ENCODE data around the gene TMEM131L.

The TMEM131L gene

GRCh38 chr4:153589703-153590595, 123.8 kb downstream of the TMEM131L start:
- H3K23ac ChIP-seq (ENCODE audit: low read length), result no peak overlapping the region
- H3K27ac ChIP-seq (ENCODE audit: low read depth, low read length), result no peak overlapping the region
- no peak overlapping the region for H3K4ac ChIP-seq (ENCODE audit: low read depth, low read length)
- H3K56ac ChIP-seq (ENCODE audit: low read length), result no peak overlapping the region
- no CpG with 5 or more reads among the region's 7 CpGs for WGBS (ENCODE audit: extremely low coverage, insufficient coverage, low lambda C conversion rate)
- no peak overlapping the region for H2BK5ac ChIP-seq (ENCODE audit: low read length)
- no peak overlapping the region for H2AK5ac ChIP-seq (ENCODE audit: low read length)
- no peak overlapping the region for H4K5ac ChIP-seq (ENCODE audit: low read length)
- no peaks in the 10 kb centered on the region for H3K79me2 ChIP-seq (ENCODE audit: control insufficient read depth, insufficient read depth, low read length)
- no peak overlapping the region for H4K8ac ChIP-seq (ENCODE audit: low read depth, low read length)
- no peak overlapping the region for H3K4me2 ChIP-seq (ENCODE audit: low read length)
- DNase-seq, result no peak
- H3K9ac ChIP-seq (ENCODE audit: low read length), result no peak overlapping the region
- no peaks in the 10 kb centered on the region for H3K27me3 ChIP-seq (ENCODE audit: insufficient read depth, low read length, poor library complexity)
- H3K79me1 ChIP-seq (ENCODE audit: low read length), result no peaks in the 10 kb centered on the region
- H2BK120ac ChIP-seq (ENCODE audit: low read depth, low read length), result no peak overlapping the region
- H3K36me3 ChIP-seq (ENCODE audit: control insufficient read depth, insufficient read depth, low read length), result no peaks in the 10 kb centered on the region
- no peak overlapping the region for H2BK15ac ChIP-seq (replicated peaks; ENCODE audit: low read depth)
- no peaks in the 10 kb centered on the region for H3K4me1 ChIP-seq (ENCODE audit: control insufficient read depth, low read depth, low read length)
- no peak overlapping the region for H3K18ac ChIP-seq (ENCODE audit: low read length)
- H3K4me3 ChIP-seq (ENCODE audit: low read length), result no peak overlapping the region

- no peaks in the 10 kb centered on the region for H3K36me3 ChIP-seq (ENCODE audit: control insufficient read depth, insufficient read depth, low read length)
- H3K4me1 ChIP-seq (ENCODE audit: control insufficient read depth, low read depth, low read length), result no peaks in the 10 kb centered on the region
- H4K5ac ChIP-seq (ENCODE audit: low read length), result no peak overlapping the region
- no peak for DNase-seq
- H2BK120ac ChIP-seq (ENCODE audit: low read depth, low read length), result no peak overlapping the region
- H3K27ac ChIP-seq (ENCODE audit: low read depth, low read length), result no peak overlapping the region
- no peak overlapping the region for H3K56ac ChIP-seq (ENCODE audit: low read length)
- H3K79me2 ChIP-seq (ENCODE audit: control insufficient read depth, insufficient read depth, low read length), result no peaks in the 10 kb centered on the region
- no peak overlapping the region for H3K4me2 ChIP-seq (ENCODE audit: low read length)
- no peak overlapping the region for H3K4me3 ChIP-seq (ENCODE audit: low read length)
- H2AK5ac ChIP-seq (ENCODE audit: low read length), result no peak overlapping the region
- no peak overlapping the region for H3K23ac ChIP-seq (ENCODE audit: low read length)
- no peaks in the 10 kb centered on the region for H3K79me1 ChIP-seq (ENCODE audit: low read length)
- no peak overlapping the region for H3K4ac ChIP-seq (ENCODE audit: low read depth, low read length)
- no peak overlapping the region for H3K18ac ChIP-seq (ENCODE audit: low read length)
- no CpG with 5 or more reads among the region's 8 CpGs for WGBS (ENCODE audit: extremely low coverage, insufficient coverage, low lambda C conversion rate)
- H4K8ac ChIP-seq (ENCODE audit: low read depth, low read length), result no peak overlapping the region
- no peak overlapping the region for H3K9ac ChIP-seq (ENCODE audit: low read length)
- H2BK15ac ChIP-seq (replicated peaks; ENCODE audit: low read depth), result no peak overlapping the region
- H3K27me3 ChIP-seq (ENCODE audit: insufficient read depth, low read length, poor library complexity), result no peaks in the 10 kb centered on the region
- H2BK5ac ChIP-seq (ENCODE audit: low read length), result no peak overlapping the region
Measured at GRCh38 chr4:153591441-153591840, 125.3 kb downstream of the TMEM131L start.

- no peak overlapping the region for H4K5ac ChIP-seq (ENCODE audit: low read length)
- WGBS (ENCODE audit: extremely low coverage, insufficient coverage, low lambda C conversion rate), result no CpG with 5 or more reads among the region's 2 CpGs
- H3K36me3 ChIP-seq (ENCODE audit: control insufficient read depth, insufficient read depth, low read length), result no peaks in the 10 kb centered on the region
- H2BK120ac ChIP-seq (ENCODE audit: low read depth, low read length), result no peak overlapping the region
- H3K27ac ChIP-seq (ENCODE audit: low read depth, low read length), result no peak overlapping the region
- no peak overlapping the region for H3K4ac ChIP-seq (ENCODE audit: low read depth, low read length)
- no peak overlapping the region for H3K4me3 ChIP-seq (ENCODE audit: low read length)
- no peak overlapping the region for H2BK15ac ChIP-seq (replicated peaks; ENCODE audit: low read depth)
- H2BK5ac ChIP-seq (ENCODE audit: low read length), result no peak overlapping the region
- H3K23ac ChIP-seq (ENCODE audit: low read length), result no peak overlapping the region
- H3K79me2 ChIP-seq (ENCODE audit: control insufficient read depth, insufficient read depth, low read length), result no peaks in the 10 kb centered on the region
- H3K79me1 ChIP-seq (ENCODE audit: low read length), result no peaks in the 10 kb centered on the region
- no peak overlapping the region for H4K8ac ChIP-seq (ENCODE audit: low read depth, low read length)
- DNase-seq, result no peak
- H3K56ac ChIP-seq (ENCODE audit: low read length), result no peak overlapping the region
- no peak overlapping the region for H3K9ac ChIP-seq (ENCODE audit: low read length)
- no peaks in the 10 kb centered on the region for H3K27me3 ChIP-seq (ENCODE audit: insufficient read depth, low read length, poor library complexity)
- no peak overlapping the region for H3K4me2 ChIP-seq (ENCODE audit: low read length)
- no peaks in the 10 kb centered on the region for H3K4me1 ChIP-seq (ENCODE audit: control insufficient read depth, low read depth, low read length)
- H3K18ac ChIP-seq (ENCODE audit: low read length), result no peak overlapping the region
- H2AK5ac ChIP-seq (ENCODE audit: low read length), result no peak overlapping the region
Measured at GRCh38 chr4:153592064-153592463, 125.9 kb downstream of the TMEM131L start.

- peak; percentile 48 for DNase-seq
- no peaks in the 10 kb centered on the region for H3K36me3 ChIP-seq (ENCODE audit: control insufficient read depth, insufficient read depth, low read length)
Measured at GRCh38 chr4:153593161-153593560, 127.0 kb downstream of the TMEM131L start.

GRCh38 chr4:153594210-153594609, 128.1 kb downstream of the TMEM131L start:
- no peak overlapping the region for H3K27ac ChIP-seq (ENCODE audit: low read depth, low read length)

More at GRCh38 chr4:153593161-153593560, 127.0 kb downstream of the TMEM131L start:
- H3K56ac ChIP-seq (ENCODE audit: low read length), result no peak overlapping the region
- H2BK5ac ChIP-seq (ENCODE audit: low read length), result no peak overlapping the region
- no peak overlapping the region for H3K4ac ChIP-seq (ENCODE audit: low read depth, low read length)
- H3K4me3 ChIP-seq (ENCODE audit: low read length), result no peak overlapping the region
- H4K8ac ChIP-seq (ENCODE audit: low read depth, low read length), result no peak overlapping the region
- no CpG with 5 or more reads among the region's 5 CpGs for WGBS (ENCODE audit: extremely low coverage, insufficient coverage, low lambda C conversion rate)
- no peak overlapping the region for H3K18ac ChIP-seq (ENCODE audit: low read length)
- no peaks in the 10 kb centered on the region for H3K27me3 ChIP-seq (ENCODE audit: insufficient read depth, low read length, poor library complexity)
- no peaks in the 10 kb centered on the region for H3K79me1 ChIP-seq (ENCODE audit: low read length)
- no peak overlapping the region for H4K5ac ChIP-seq (ENCODE audit: low read length)
- H3K4me1 ChIP-seq (ENCODE audit: control insufficient read depth, low read depth, low read length), result no peaks in the 10 kb centered on the region
- H2BK15ac ChIP-seq (replicated peaks; ENCODE audit: low read depth), result no peak overlapping the region
- H3K79me2 ChIP-seq (ENCODE audit: control insufficient read depth, insufficient read depth, low read length), result no peaks in the 10 kb centered on the region
- no peak overlapping the region for H3K23ac ChIP-seq (ENCODE audit: low read length)
- H3K9ac ChIP-seq (ENCODE audit: low read length), result no peak overlapping the region
- H3K4me2 ChIP-seq (ENCODE audit: low read length), result no peak overlapping the region
- no peak overlapping the region for H2AK5ac ChIP-seq (ENCODE audit: low read length)
- no peak overlapping the region for H2BK120ac ChIP-seq (ENCODE audit: low read depth, low read length)
- no peak overlapping the region for H3K27ac ChIP-seq (ENCODE audit: low read depth, low read length)

More at GRCh38 chr4:153594210-153594609, 128.1 kb downstream of the TMEM131L start:
- Histone ChIP-seq H3K36me3 (ENCODE audit: control insufficient read depth, insufficient read depth, low read length) (no peaks in the 10 kb centered on the region), H3K79me1 (ENCODE audit: low read length) (no peaks in the 10 kb centered on the region), H3K4me2 (ENCODE audit: low read length) (no peak overlapping the region), H3K4ac (ENCODE audit: low read depth, low read length) (no peak overlapping the region), H3K9ac (ENCODE audit: low read length) (no peak overlapping the region), H3K27me3 (ENCODE audit: insufficient read depth, low read length, poor library complexity) (no peaks in the 10 kb centered on the region), H4K5ac (ENCODE audit: low read length) (no peak overlapping the region), H2BK15ac (replicated peaks; ENCODE audit: low read depth) (no peak overlapping the region), H3K79me2 (ENCODE audit: control insufficient read depth, insufficient read depth, low read length) (no peaks in the 10 kb centered on the region), H3K56ac (ENCODE audit: low read length) (no peak overlapping the region), H2AK5ac (ENCODE audit: low read length) (no peak overlapping the region), H3K4me1 (ENCODE audit: control insufficient read depth, low read depth, low read length) (no peaks in the 10 kb centered on the region), H3K4me3 (ENCODE audit: low read length) (no peak overlapping the region), H3K18ac (ENCODE audit: low read length) (no peak overlapping the region), H4K8ac (ENCODE audit: low read depth, low read length) (no peak overlapping the region), H3K23ac (ENCODE audit: low read length) (no peak overlapping the region), H2BK5ac (ENCODE audit: low read length) (no peak overlapping the region), H2BK120ac (ENCODE audit: low read depth, low read length) (no peak overlapping the region)
- DNase-seq, result peak; percentile 27
- WGBS (ENCODE audit: extremely low coverage, insufficient coverage, low lambda C conversion rate), result no CpG with 5 or more reads among the region's 2 CpGs

Data from mesendoderm (in vitro differentiated cells).